Fibroblast of villous mesenchyme (primary cell): ENCODE results near the gene PCNX3. TPM values are rescaled to one million over a fixed set of nuclear protein-coding genes. Genes with fewer than 3 reads are reported as not detected.

ENCODE experiments used
- DNase-seq: peaks from one replicate; pipeline ENCODE4 v3.0.0-alpha.2; 2010; ENCODE audit warnings: low read depth
- H3K4me3 ChIP-seq: 2 replicates; pipeline ENCODE4 v1.5.1; 2011; ENCODE audit warnings: low read depth, mild to moderate bottlenecking, low read length
- CTCF ChIP-seq: IDR thresholded peaks from 2 replicates; pipeline ENCODE4 v1.5.1; 2012; ENCODE audit warnings: low read depth, mild to moderate bottlenecking, low read length; ENCODE audit not compliant: insufficient read depth
- total RNA-seq: library from RNA; depleted of rRNA; stranded (reverse); fragments of >200 nt; gene quantifications from 2 replicates; pipeline ENCODE4 v1.2.3, GENCODE V29; 2012

The PCNX3 gene
- total RNA-seq, 1 donor: 32.4 TPM

GRCh38 chr11:65621460-65621859 lies 5.9 kb downstream of the PCNX3 start:
- no peak for DNase-seq
- no peak overlapping the region for H3K4me3 ChIP-seq
- no peak for TF ChIP-seq CTCF

GRCh38 chr11:65622011-65622410 lies 6.4 kb downstream of the PCNX3 start:
- DNase-seq: no peak
- no peak overlapping the region for H3K4me3 ChIP-seq
- no peak for TF ChIP-seq CTCF

GRCh38 chr11:65623177-65623576 lies 7.6 kb downstream of the PCNX3 start:
- TF ChIP-seq CTCF: no peak
- no peak overlapping the region for H3K4me3 ChIP-seq
- no peak for DNase-seq

GRCh38 chr11:65623852-65624616 lies 8.5 kb downstream of the PCNX3 start:
- TF ChIP-seq CTCF: no peak
- DNase-seq: no peak
- H3K4me3 ChIP-seq: no peak overlapping the region

GRCh38 chr11:65624931-65625627 lies 9.5 kb downstream of the PCNX3 start:
- no peak overlapping the region for H3K4me3 ChIP-seq
- DNase-seq: no peak
- TF ChIP-seq CTCF: no peak

- DNase-seq: peak; percentile 22
- TF ChIP-seq CTCF: peak; percentile 45
- no peak overlapping the region for H3K4me3 ChIP-seq
These were observed 10.2 kb downstream of the PCNX3 start for GRCh38 chr11:65625628-65626342.
